GM13977 (cell line): ENCODE measurements around the gene MAB21L4.

ENCODE experiments used
- DNase-seq: peaks from one replicate; pipeline ENCODE4 v3.0.0; 2012; ENCODE audit warnings: low spot score
- in situ Hi-C: fragments of 300-500 bp; cut with MboI; formaldehyde crosslinking; loops from one replicate; pipeline ENCODE4 v1.12.0; 2022; ENCODE audit warnings: low sequenced_read_pairs, low pct_unique_long_range_greater_than_20kb, mixed read lengths, inconsistent platforms; ENCODE audit not compliant: unreplicated experiment
- TF ChIP-seq, protein P1 (sequence below): IDR thresholded peaks from 2 replicates; pipeline ENCODE4 v1.5.1; 2012; ENCODE audit warnings: mild to moderate bottlenecking, control low read depth; ENCODE audit not compliant: insufficient read depth; ENCODE audit errors: extremely low read depth, missing control alignments

Gene MAB21L4

DNA sequence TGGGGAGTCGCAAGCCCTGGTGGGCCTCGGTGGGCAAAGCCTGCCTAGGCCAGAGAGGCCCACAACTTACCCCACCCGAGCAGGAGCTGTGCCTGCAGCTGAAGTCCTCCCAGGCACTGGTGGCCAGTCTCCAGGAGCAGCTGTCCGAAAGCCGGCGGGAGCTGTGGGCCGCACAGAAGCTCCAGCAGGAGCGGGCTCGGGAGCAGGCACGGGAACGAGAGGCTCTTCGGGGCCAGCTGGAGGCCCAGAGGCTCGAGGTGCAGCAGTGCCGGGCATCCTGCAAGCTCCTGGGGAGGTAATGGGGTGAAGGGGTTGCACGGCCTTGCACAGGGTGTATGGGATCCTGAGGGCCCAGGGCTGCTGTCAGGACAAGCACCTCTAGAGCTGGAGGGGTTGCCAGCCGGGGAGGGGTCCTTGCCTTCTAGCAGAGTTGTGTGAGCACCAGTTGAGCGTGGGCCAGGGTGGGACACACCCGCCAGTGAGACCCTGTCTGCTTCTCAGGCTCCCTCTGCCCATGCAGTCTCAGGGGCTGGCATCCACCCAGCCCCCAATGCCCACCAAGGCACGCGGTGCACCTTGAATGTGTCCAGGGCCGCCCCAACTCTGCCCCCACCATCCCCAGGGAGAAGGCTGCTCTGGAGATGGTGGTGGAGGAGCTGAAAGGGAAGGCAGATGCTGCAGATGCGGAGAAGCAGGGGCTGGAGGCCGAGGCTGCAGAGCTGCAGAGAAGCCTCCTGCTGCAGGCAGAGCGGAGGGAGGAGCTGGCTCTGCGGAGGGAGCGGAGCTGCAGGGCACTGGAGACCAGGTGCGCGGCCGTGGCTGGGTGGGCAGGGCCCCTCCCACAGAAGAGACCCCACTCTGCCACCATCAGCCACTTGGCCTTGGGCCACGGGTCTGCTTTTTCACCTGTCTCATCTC is 37.4 kb upstream of the MAB21L4 start:
- TF ChIP-seq, protein P1, sequence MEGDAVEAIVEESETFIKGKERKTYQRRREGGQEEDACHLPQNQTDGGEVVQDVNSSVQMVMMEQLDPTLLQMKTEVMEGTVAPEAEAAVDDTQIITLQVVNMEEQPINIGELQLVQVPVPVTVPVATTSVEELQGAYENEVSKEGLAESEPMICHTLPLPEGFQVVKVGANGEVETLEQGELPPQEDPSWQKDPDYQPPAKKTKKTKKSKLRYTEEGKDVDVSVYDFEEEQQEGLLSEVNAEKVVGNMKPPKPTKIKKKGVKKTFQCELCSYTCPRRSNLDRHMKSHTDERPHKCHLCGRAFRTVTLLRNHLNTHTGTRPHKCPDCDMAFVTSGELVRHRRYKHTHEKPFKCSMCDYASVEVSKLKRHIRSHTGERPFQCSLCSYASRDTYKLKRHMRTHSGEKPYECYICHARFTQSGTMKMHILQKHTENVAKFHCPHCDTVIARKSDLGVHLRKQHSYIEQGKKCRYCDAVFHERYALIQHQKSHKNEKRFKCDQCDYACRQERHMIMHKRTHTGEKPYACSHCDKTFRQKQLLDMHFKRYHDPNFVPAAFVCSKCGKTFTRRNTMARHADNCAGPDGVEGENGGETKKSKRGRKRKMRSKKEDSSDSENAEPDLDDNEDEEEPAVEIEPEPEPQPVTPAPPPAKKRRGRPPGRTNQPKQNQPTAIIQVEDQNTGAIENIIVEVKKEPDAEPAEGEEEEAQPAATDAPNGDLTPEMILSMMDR, result no peak
- in situ Hi-C loops, result no loop called here
- no peak for DNase-seq

- in situ Hi-C loops, result no loop called here
- no peak for DNase-seq
- TF ChIP-seq, protein P1, result no peak
Measured at GRCh38 chr2:240932724-240933047, 36.7 kb upstream of the MAB21L4 start.

DNA sequence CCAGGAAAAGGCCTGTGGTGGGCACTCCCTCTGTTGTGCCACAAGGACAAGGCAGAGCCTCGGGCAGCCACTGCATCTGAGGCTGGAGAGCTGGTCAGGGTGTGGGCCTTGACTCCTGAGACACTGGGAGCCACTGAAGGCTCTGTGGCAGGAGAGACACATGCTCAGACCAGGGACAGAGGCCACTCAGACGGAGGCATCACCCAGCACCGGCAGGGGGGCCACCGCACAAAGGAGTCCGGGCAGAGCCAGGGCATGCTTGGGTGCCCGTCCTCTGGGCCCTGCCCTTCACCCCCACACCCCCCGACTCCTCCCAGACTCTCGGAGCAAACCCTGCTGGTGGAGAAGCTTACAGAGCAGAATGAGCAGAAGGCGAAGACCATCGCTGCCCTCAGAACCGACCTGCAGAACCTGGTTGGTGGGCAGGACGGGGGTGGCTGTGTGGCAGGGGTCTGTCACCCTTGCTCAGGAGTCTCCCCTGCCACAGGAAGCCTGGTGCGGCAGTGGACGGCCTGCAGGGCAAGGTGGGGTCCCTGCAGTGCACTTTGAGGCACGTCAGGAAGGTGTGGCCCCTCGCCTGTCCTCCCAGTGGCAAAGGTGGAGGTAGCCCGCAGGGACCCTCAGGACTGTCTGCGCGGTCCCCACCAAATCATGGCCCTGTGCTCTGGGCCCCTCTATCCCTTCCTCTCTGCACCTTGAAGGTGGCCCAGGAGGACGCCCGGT is 36.2 kb upstream of the MAB21L4 start:
- in situ Hi-C loops, result no loop called here
- no peak for DNase-seq
- TF ChIP-seq, protein P1, result no peak

DNA sequence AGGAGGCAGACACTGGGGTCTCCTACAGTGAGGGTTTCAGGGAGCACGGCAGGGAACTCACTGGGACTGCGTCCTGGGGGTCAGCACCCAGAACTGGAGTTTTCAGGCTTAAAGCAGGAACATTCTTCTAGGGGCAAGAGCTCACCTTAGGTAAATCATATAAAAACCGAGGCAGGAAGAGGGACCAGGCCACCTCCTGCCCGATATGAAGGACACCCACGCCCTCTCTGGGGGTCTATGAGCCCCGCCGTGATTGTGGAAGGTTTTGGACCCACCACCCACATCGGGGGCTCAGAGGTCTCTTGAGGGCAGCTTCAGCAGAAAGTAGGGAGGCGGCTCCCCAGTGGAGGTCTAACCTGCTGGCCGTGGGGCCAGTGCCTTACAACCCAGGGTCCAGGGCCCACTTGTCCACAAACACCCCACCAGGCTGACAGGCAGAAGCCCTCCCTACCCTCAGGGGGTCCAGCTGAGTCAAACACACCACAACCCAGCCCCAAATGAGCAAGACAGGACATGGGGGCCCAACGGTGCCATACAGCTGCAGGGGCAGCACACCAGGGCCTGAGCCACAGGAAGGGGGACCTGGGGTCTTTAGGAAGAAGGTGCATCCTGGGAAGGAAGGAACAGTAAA is 35.5 kb upstream of the MAB21L4 start:
- DNase-seq, result no peak
- TF ChIP-seq, protein P1, result no peak
- in situ Hi-C loops, result no loop called here

- DNase-seq, result no peak
- TF ChIP-seq, protein P1, result no peak
- in situ Hi-C loops, result no loop called here
Measured at GRCh38 chr2:240930631-240931318, 34.8 kb upstream of the MAB21L4 start.

DNA sequence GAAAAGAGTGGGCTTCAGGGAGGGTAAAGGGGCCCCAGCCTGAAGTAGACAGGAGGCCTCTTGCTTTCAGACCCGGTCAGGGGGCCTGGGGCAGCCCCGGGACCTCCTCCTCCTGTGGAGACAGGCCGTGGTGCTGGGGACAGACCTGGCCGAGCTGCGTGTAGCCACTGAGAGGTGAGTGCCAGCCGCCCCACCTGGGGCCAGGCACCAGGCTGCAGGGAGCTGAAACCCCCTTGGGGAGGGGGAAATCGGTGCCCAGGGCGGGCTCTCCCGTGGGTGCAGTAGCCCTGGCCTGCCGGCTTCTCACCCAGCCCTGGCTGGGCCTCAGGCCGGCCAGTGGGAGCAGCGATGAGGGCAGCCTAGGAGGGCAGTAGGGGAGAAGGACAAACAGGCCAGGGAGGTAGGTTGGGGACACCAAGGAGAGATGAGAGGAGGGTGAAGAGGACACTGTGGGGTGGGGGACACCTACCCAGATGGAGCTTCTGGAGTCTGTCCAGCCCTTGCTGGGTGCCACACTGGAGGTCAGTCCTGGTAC is 34.2 kb upstream of the MAB21L4 start:
- TF ChIP-seq, protein P1, result no peak
- in situ Hi-C loops, result no loop called here
- no peak for DNase-seq
